Parathyroid adenoma (tissue), 2 donors: Measurements from ENCODE around the gene C14orf119.

Experiments used
- H2AFZ ChIP-seq: fragments of 300-600 bp; sonication (generic); one replicate; pipeline ENCODE4 v1.7.0; 2017; ENCODE audit warnings: antibody characterized with exemption, mild to moderate bottlenecking
- H3K27ac ChIP-seq: fragments of 300-600 bp; sonication (generic); one replicate; pipeline ENCODE4 v1.7.0; 2017
- H3K27me3 ChIP-seq: fragments of 300-600 bp; sonication (generic); one replicate; pipeline ENCODE4 v1.7.0; 2017; ENCODE audit warnings: low read length; ENCODE audit not compliant: control insufficient read depth, insufficient read depth
- H3K36me3 ChIP-seq: fragments of 300-600 bp; sonication (generic); one replicate; pipeline ENCODE4 v1.7.0; 2017; ENCODE audit warnings: low read length; ENCODE audit not compliant: control insufficient read depth, insufficient read depth
- H3K4me1 ChIP-seq: fragments of 300-600 bp; sonication (generic); one replicate; pipeline ENCODE4 v1.7.0; 2017; ENCODE audit warnings: control low read depth
- H3K4me2 ChIP-seq: fragments of 300-600 bp; sonication (generic); one replicate; pipeline ENCODE4 v1.7.0; 2017; ENCODE audit warnings: low read length
- H3K4me3 ChIP-seq: fragments of 300-600 bp; sonication (generic); one replicate; pipeline ENCODE4 v1.7.0; 2017; ENCODE audit warnings: low read depth, low read length
- H3K79me2 ChIP-seq: fragments of 300-600 bp; sonication (generic); one replicate; pipeline ENCODE4 v1.7.0; 2017; ENCODE audit warnings: control low read depth
- H3K9ac ChIP-seq: fragments of 300-600 bp; sonication (generic); one replicate; pipeline ENCODE4 v1.7.0; 2017; ENCODE audit warnings: mild to moderate bottlenecking
- H3K9me3 ChIP-seq: fragments of 300-600 bp; sonication (generic); one replicate; pipeline ENCODE4 v1.7.0; 2017; ENCODE audit warnings: low read length; ENCODE audit not compliant: control insufficient read depth
- TF ChIP-seq, protein P1 (sequence below): fragments of 300-600 bp; sonication (generic); IDR thresholded peaks from one replicate; pipeline ENCODE4 v1.7.0; 2017; ENCODE audit warnings: antibody characterized with exemption, mild to moderate bottlenecking
- donor health status: primary hyperparathyroidism.

C14orf119 gene

GRCh38 chr14:23051141-23052057 is 43.9 kb upstream of the C14orf119 start:
- Histone ChIP-seq H3K4me1 (peaks cover 6% of the 10 kb centered on the region), H3K36me3 (no peaks in the 10 kb centered on the region), H3K27me3 (no peaks in the 10 kb centered on the region), H3K4me3 (no peak overlapping the region), H2AFZ (no peak overlapping the region), H3K4me2 (no peak overlapping the region), H3K79me2 (no peaks in the 10 kb centered on the region), H3K9me3 (no peaks in the 10 kb centered on the region), H3K9ac (no peak overlapping the region), H3K27ac (no peak overlapping the region)
- TF ChIP-seq, protein P1, sequence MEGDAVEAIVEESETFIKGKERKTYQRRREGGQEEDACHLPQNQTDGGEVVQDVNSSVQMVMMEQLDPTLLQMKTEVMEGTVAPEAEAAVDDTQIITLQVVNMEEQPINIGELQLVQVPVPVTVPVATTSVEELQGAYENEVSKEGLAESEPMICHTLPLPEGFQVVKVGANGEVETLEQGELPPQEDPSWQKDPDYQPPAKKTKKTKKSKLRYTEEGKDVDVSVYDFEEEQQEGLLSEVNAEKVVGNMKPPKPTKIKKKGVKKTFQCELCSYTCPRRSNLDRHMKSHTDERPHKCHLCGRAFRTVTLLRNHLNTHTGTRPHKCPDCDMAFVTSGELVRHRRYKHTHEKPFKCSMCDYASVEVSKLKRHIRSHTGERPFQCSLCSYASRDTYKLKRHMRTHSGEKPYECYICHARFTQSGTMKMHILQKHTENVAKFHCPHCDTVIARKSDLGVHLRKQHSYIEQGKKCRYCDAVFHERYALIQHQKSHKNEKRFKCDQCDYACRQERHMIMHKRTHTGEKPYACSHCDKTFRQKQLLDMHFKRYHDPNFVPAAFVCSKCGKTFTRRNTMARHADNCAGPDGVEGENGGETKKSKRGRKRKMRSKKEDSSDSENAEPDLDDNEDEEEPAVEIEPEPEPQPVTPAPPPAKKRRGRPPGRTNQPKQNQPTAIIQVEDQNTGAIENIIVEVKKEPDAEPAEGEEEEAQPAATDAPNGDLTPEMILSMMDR: no peak

DNA sequence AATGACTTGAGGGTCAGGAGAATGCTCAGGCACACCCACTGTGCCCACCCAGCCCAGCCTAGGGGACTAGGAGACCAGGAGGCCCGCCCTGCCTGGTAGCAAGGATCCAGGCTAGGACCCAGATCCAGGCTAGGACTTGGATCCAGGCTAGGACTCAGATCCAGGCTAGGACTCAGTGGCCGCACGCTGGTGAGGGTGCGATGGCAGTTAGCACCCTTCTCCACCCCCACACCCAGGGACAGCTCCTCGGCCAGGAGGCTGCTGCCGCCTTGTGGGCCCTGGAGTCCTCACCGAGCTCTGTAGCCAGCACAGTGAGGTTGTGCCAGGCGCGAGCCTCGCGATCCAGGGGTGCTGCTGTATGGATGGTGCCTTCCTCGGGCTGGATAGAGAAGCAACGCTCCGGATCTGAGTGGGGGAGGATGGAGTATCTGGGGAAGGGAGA is 43.1 kb upstream of the C14orf119 start:
- Histone ChIP-seq H3K79me2 (no peaks in the 10 kb centered on the region), H3K9ac (no peak overlapping the region), H3K9me3 (no peaks in the 10 kb centered on the region), H3K4me3 (no peak overlapping the region), H3K4me1 (peaks cover 12% of the 10 kb centered on the region), H2AFZ (no peak overlapping the region), H3K36me3 (no peaks in the 10 kb centered on the region), H3K27ac (no peak overlapping the region), H3K4me2 (no peak overlapping the region), H3K27me3 (no peaks in the 10 kb centered on the region)
- TF ChIP-seq, protein P1: no peak

DNA sequence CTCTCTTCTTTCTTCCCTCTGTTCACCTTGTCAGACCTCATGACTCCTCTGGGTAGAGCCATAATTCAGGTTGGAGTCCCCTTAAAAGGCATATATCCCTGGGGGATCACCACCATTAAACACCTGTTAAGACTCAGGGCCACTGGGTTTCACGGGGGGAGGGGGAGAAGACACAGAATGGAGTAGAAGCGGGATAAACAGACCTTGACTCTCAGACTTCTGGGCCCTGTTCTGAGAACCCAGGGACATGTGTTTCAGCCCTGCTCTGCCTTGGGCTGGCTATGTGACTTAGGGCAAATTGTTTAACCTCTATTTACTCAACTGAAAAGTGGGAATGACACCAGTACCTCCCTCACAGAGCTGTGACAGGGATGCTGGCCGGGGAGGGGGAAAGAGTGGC is 42.6 kb upstream of the C14orf119 start:
- Histone ChIP-seq H3K9me3 (no peaks in the 10 kb centered on the region), H3K9ac (no peak overlapping the region), H3K4me2 (no peak overlapping the region), H2AFZ (no peak overlapping the region), H3K4me3 (no peak overlapping the region), H3K27ac (no peak overlapping the region), H3K27me3 (no peaks in the 10 kb centered on the region), H3K36me3 (no peaks in the 10 kb centered on the region), H3K4me1 (peaks cover 12% of the 10 kb centered on the region), H3K79me2 (no peaks in the 10 kb centered on the region)
- TF ChIP-seq, protein P1: no peak

GRCh38 chr14:23053426-23053825 is 41.9 kb upstream of the C14orf119 start:
- Histone ChIP-seq H2AFZ (no peak overlapping the region), H3K9me3 (no peaks in the 10 kb centered on the region), H3K4me3 (no peak overlapping the region), H3K27me3 (no peaks in the 10 kb centered on the region), H3K4me1 (peaks cover 14% of the 10 kb centered on the region), H3K27ac (no peak overlapping the region), H3K9ac (no peak overlapping the region), H3K79me2 (no peaks in the 10 kb centered on the region), H3K36me3 (no peaks in the 10 kb centered on the region), H3K4me2 (no peak overlapping the region)
- TF ChIP-seq, protein P1: no peak
